Measurements from ENCODE around the gene ZC2HC1C.
A peak's percentile ranks its signal among the peaks of the same experiment; 100 is the strongest.

The ZC2HC1C gene

DNA sequence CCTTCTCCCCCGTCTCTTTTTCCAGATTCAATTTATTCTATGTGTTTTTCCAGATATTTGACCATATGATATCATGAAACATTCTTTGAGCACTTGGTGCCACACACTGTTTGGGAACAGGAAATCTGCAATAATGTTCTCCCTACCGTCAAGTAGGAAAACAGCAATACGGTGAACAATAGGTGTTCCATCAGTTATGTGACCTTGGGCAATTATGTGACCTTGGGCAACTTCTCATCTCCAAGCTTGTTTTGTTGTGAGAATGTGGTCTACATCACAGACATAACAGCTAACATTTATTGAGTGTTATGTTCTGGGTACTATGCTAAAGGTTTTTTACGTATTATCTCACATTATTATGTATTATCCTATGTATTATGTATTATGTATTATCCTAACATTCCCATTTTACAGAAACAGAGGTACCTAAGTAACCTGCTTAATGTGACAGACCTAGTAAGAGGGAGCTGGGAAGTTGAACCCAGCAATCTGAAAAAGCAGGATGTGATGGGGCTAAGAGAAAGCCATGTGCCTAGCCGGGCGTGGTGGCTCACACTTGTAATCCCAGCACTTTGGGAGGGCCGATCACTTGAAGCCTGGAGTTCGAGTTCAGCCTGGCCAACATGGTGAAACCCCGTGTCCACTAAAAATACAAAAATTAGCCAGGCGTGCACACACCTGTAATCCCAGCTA, 58.6 kb downstream of the ZC2HC1C start:
- H3K4me3 ChIP-seq (ENCODE audit: low read depth, low read length): peak overlapping the region; percentile 75

DNA sequence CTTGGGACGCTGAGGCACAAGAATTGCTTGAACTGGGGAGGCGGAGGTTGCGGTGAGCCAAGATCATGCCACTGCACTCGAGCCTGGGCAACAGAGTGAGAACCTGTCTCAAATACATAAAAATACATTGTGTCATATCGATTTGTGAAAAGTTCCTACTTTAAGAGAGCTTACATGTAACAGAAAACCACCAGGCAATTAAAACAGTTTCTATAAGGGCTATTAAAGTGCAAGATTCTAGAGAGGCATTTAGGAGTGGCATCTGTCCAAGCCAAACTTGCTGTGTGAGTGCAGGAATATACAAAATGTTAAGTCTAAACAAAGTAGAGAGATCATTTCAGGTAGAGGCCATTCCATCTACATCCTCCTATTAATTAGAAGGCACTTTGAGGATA, 59.2 kb downstream of the ZC2HC1C start:
- DNase-seq (ENCODE audit: low read depth): no peak
- H3K4me3 ChIP-seq (ENCODE audit: low read depth, low read length): no peak overlapping the region; the same call in 1 of the 2 replicates
- TF ChIP-seq, protein P1, sequence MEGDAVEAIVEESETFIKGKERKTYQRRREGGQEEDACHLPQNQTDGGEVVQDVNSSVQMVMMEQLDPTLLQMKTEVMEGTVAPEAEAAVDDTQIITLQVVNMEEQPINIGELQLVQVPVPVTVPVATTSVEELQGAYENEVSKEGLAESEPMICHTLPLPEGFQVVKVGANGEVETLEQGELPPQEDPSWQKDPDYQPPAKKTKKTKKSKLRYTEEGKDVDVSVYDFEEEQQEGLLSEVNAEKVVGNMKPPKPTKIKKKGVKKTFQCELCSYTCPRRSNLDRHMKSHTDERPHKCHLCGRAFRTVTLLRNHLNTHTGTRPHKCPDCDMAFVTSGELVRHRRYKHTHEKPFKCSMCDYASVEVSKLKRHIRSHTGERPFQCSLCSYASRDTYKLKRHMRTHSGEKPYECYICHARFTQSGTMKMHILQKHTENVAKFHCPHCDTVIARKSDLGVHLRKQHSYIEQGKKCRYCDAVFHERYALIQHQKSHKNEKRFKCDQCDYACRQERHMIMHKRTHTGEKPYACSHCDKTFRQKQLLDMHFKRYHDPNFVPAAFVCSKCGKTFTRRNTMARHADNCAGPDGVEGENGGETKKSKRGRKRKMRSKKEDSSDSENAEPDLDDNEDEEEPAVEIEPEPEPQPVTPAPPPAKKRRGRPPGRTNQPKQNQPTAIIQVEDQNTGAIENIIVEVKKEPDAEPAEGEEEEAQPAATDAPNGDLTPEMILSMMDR (IDR thresholded peaks at IDR 0.05; ENCODE audit: low read depth, low read length, missing control alignments): no peak

More for the DNA sequence above, 58.6 kb downstream of the ZC2HC1C start:
- TF ChIP-seq, protein P1 (IDR thresholded peaks at IDR 0.05; ENCODE audit: low read depth, low read length, missing control alignments): no peak
- DNase-seq (ENCODE audit: low read depth): no peak

Data from GM12864 (cell line).